CD14-positive monocyte (primary cell): ENCODE results near the gene ANKRD27. TPM values are rescaled to one million over a fixed set of nuclear protein-coding genes. Genes with fewer than 3 reads are reported as not detected.

Experiments
- DNase-seq, 3 donors: peaks; one replicate each; pipeline ENCODE4 v3.0.0-alpha.2; 2011 to 2022
- H2AFZ ChIP-seq: 2 replicates; pipeline ENCODE4 v1.6.0; 2012; ENCODE audit warnings: mild to moderate bottlenecking, low read depth, low read length, inconsistent platforms; ENCODE audit not compliant: insufficient read depth, poor library complexity, severe bottlenecking
- H3K27ac ChIP-seq, 2 donors: 1 replicate in 1 of 2; 2 replicates in 1 of 2; pipeline ENCODE4 v1.5.1; 2012 to 2013; ENCODE audit warnings: low read length in 2 of 2, control low read depth in 1 of 2, inconsistent platforms in 1 of 2, low read depth in 1 of 2, mild to moderate bottlenecking in 1 of 2
- H3K27me3 ChIP-seq, 2 donors: one replicate each; pipeline versions ENCODE4 v1.6.0 to v1.6.1; 2011 to 2013; ENCODE audit warnings: low read length in 2 of 2; ENCODE audit not compliant: control insufficient read depth in 2 of 2, insufficient read depth in 2 of 2
- H3K36me3 ChIP-seq, 2 donors: replicated peaks in 1 of 2; 1 replicate in 1 of 2; 2 replicates in 1 of 2; pipeline versions ENCODE4 v1.5.1 to v1.6.1; 2012 to 2013; ENCODE audit warnings: low read length in 2 of 2, control low read depth in 1 of 2, inconsistent platforms in 1 of 2, mild to moderate bottlenecking in 1 of 2; ENCODE audit not compliant: insufficient read depth in 2 of 2, control insufficient read depth in 1 of 2
- H3K4me1 ChIP-seq, 2 donors: 1 replicate in 1 of 2; 2 replicates in 1 of 2; pipeline versions ENCODE4 v1.5.1 to v1.6.1; 2012 to 2013; ENCODE audit warnings: low read length in 2 of 2, control low read depth in 1 of 2, inconsistent platforms in 1 of 2, mild to moderate bottlenecking in 1 of 2, moderate library complexity in 1 of 2; ENCODE audit not compliant: insufficient read depth in 2 of 2, control insufficient read depth in 1 of 2
- H3K4me2 ChIP-seq: replicated peaks from 2 replicates; pipeline ENCODE3; 2012; ENCODE audit warnings: low read length, moderate library complexity, mild to moderate bottlenecking; ENCODE audit not compliant: poor library complexity, severe bottlenecking; ENCODE audit errors: extremely low read depth
- H3K4me3 ChIP-seq, 3 experiments: fragments of 200-600 bp in 1 of 3; sonication (generic) in 1 of 3; replicated peaks in 1 of 3; 1 replicate in 2 of 3; 2 replicates in 1 of 3; pipeline ENCODE4 v1.5.1; 2011 to 2013; ENCODE audit warnings: low read length in 3 of 3, mild to moderate bottlenecking in 3 of 3, control low read depth in 2 of 3, low read depth in 2 of 3, inconsistent platforms in 1 of 3, moderate library complexity in 1 of 3
- H3K79me2 ChIP-seq: 2 replicates; pipeline ENCODE4 v1.6.0; 2012; ENCODE audit warnings: mild to moderate bottlenecking, control low read depth, inconsistent platforms, low read length, moderate library complexity; ENCODE audit not compliant: insufficient read depth
- H3K9ac ChIP-seq: 2 replicates; pipeline ENCODE4 v1.6.0; 2017; ENCODE audit warnings: low read length, mild to moderate bottlenecking; ENCODE audit not compliant: insufficient read depth, poor library complexity, severe bottlenecking
- H3K9me3 ChIP-seq, 2 donors: replicated peaks in 1 of 2; 1 replicate in 1 of 2; 2 replicates in 1 of 2; pipeline versions ENCODE4 v1.5.1 to v1.6.1; 2012 to 2013; ENCODE audit warnings: low read length in 2 of 2, control low read depth in 1 of 2; ENCODE audit not compliant: control insufficient read depth in 1 of 2, insufficient read depth in 1 of 2
- H4K20me1 ChIP-seq: 2 replicates; pipeline ENCODE4 v1.6.0; 2012; ENCODE audit warnings: mild to moderate bottlenecking, low read length, control low read depth, moderate library complexity; ENCODE audit not compliant: insufficient read depth
- H3K27ac Mint-ChIP-seq, 7 donors: one replicate each; pipeline ENCODE4 v1.8.0; 2020; ENCODE audit warnings: mild to moderate bottlenecking in 7 of 7, mixed read lengths in 7 of 7, moderate library complexity in 6 of 7, inconsistent platforms in 2 of 7
- H3K27me3 Mint-ChIP-seq, 3 donors: one replicate each; pipeline ENCODE4 v1.8.0; 2021 to 2022; ENCODE audit warnings: low read depth in 3 of 3, mild to moderate bottlenecking in 3 of 3, mixed read lengths in 3 of 3, moderate library complexity in 3 of 3, inconsistent platforms in 1 of 3
- H3K36me3 Mint-ChIP-seq, 2 donors: one replicate each; pipeline ENCODE4 v1.8.0; 2020; ENCODE audit warnings: mixed read lengths in 2 of 2, inconsistent platforms in 1 of 2, mild to moderate bottlenecking in 1 of 2
- H3K4me1 Mint-ChIP-seq: one replicate; pipeline ENCODE4 v1.8.0; 2020; ENCODE audit warnings: mild to moderate bottlenecking, mixed read lengths
- H3K4me3 Mint-ChIP-seq, 2 donors: one replicate each; pipeline ENCODE4 v1.8.0; 2020; ENCODE audit warnings: mild to moderate bottlenecking in 2 of 2, mixed read lengths in 2 of 2, moderate library complexity in 1 of 2
- H3K9me3 Mint-ChIP-seq, 7 donors: one replicate each; pipeline ENCODE4 v1.8.0; 2020 to 2022; ENCODE audit warnings: mixed read lengths in 7 of 7, mild to moderate bottlenecking in 6 of 7, moderate library complexity in 6 of 7, inconsistent platforms in 2 of 7
- WGBS: methylation state at CpG from one replicate; pipeline ENCODE4 v1.1.5; 2013; ENCODE audit warnings: missing lambda C conversion rate; ENCODE audit not compliant: insufficient coverage; 5-methylcytosine and 5-hydroxymethylcytosine counted together
- intact Hi-C, 2 donors: fragments of 100-400 bp; cut with micrococcal nuclease; formaldehyde crosslinking; loops; one replicate each; pipeline versions ENCODE4 v1.15.0 to v1.15.1; 2023
- polyA minus RNA-seq: library from RNA; depleted of rRNA, polyadenylated mRNA; stranded (reverse); fragments of >200 nt; gene quantifications from 2 replicates; pipeline ENCODE4 v1.2.3, GENCODE V29; 2012
- polyA plus RNA-seq, 3 donors: library from polyadenylated mRNA; depleted of rRNA in 1 of 3; unstranded in 2 of 3; stranded (reverse) in 1 of 3; fragments of 300-500 nt in 2 of 3; fragments of >200 nt in 1 of 3; fragmentation: Illumina TruSeq in 2 of 3; gene quantifications; 1 replicate in 2 of 3; 2 replicates in 1 of 3; pipeline ENCODE4 v1.2.3, GENCODE V29; 2012 to 2021
- total RNA-seq, 12 experiments: library from RNA in 1 of 12; stranded (reverse) in 1 of 12; fragments of 120-200 nt in 1 of 12; gene quantifications; one replicate each; pipeline ENCODE4 v1.2.4 and lab custom pipeline; 2013 to 2026; ENCODE audit warnings: mixed read lengths in 6 of 12, inconsistent platforms in 1 of 12
- TF ChIP-seq, protein P1 (sequence below): fragments of 200-600 bp; IDR thresholded peaks from one replicate; pipeline ENCODE4 v1.8.0; 2022; ENCODE audit warnings: antibody characterized with exemption, mild to moderate bottlenecking

ANKRD27 gene
- total RNA-seq (2013), result 22.0 TPM
- polyA plus RNA-seq, result 10 to 100 TPM in 2 of 3 donors, 1 to 10 TPM in 1; 8.7 to 17.5 (median 14.5) TPM
- 23.8 and 36.5 TPM in 2 replicates for polyA minus RNA-seq
- 22.2 to 44.3 (median 33.0) reads per million in 11 experiments for total RNA-seq (lab: John Stamatoyannopoulos, UW)

DNA sequence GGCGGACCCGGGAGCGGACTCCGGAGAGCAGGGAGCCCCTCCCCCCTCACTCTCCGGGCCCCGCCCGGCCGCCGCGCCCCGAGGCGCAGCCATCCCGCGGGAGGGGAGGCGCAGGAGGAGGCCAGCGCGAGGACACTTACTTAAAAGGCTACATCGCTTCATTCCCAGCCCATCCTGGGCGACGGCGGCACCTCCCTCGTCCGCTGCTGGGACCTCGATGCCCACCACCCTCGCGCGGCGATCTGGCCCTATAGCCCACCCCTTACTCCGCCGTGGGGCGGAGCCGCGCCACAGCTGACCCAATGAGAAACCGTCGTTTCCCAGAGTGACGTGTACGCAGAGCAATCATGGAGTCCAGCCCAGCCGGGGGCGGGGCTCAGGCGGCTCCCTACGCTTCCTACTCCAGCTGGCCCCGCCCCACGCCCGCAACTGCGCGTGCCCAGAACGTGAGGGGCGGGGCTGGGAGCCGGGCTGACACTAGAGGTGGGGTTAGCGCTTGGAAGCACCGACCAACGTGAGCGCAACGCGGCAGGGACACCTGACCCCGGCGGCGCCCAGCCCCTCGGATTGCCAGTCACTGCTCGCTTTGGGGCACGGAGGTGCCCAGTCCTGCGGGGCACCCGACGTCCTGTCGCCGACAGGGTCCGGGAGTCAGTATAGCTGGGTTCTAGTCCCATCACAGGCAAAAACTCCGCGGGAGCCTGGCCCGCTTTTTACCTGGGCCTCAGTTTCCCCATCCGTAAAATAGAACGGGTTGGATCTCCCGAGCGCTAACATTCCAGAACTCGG, at the start of gene ANKRD27:
Gene ANKRD27 (minus strand): TSS at position 250 of the 789 bp plus-strand sequence. CDS start 16,165 bp downstream, outside the sequence.
- H3K4me1 ChIP-seq, result peaks cover 39 to 53% of the 10 kb centered on the region in 2 donors
- H2AFZ ChIP-seq, result peak within 1 kb of the TSS; percentile 94
- H3K27me3 ChIP-seq, result peaks cover 21 to 29% of the 10 kb centered on the region in 2 donors
- peaks cover 44% of the 10 kb centered on the region for H3K4me1 Mint-ChIP-seq
- H4K20me1 ChIP-seq, result peaks cover 42% of the 10 kb centered on the region
- peak within 1 kb of the TSS; percentile 50 to 82 for H3K27ac ChIP-seq
- H3K79me2 ChIP-seq, result peaks cover 46% of the 10 kb centered on the region
- peak within 1 kb of the TSS; percentile 76 to 95 (median 87) for H3K4me3 ChIP-seq
- peak; percentile 97 to 100 (median 98) for DNase-seq
- H3K36me3 Mint-ChIP-seq, result peaks cover 7 to 12% of the 10 kb centered on the region in 2 donors
- peaks cover 0 to 6% of the 10 kb centered on the region in 2 donors for H3K9me3 ChIP-seq
- peak within 1 kb of the TSS; percentile 94 for H3K4me2 ChIP-seq
- no peaks in the 10 kb centered on the region for H3K36me3 ChIP-seq
- peak within 1 kb of the TSS; percentile 91 to 97 for H3K4me3 Mint-ChIP-seq
- intact Hi-C loops, result loop anchor here (2.0 to 10.0 kb wide), 2 partner anchors 16 to 270 kb away; partner anchors contain the start of genes DPY19L3 (in 2 of the 2) and NUDT19 (in 1 of the 2)
- peak within 1 kb of the TSS in 5 of 7 donors; percentile 6 to 80 (median 71) for H3K27ac Mint-ChIP-seq
- peaks cover 33 to 43% (median 35%) of the 10 kb centered on the region in 3 donors for H3K27me3 Mint-ChIP-seq
- WGBS, result 0% methylated on average over 67 of the region's 75 CpGs
- TF ChIP-seq, protein P1, sequence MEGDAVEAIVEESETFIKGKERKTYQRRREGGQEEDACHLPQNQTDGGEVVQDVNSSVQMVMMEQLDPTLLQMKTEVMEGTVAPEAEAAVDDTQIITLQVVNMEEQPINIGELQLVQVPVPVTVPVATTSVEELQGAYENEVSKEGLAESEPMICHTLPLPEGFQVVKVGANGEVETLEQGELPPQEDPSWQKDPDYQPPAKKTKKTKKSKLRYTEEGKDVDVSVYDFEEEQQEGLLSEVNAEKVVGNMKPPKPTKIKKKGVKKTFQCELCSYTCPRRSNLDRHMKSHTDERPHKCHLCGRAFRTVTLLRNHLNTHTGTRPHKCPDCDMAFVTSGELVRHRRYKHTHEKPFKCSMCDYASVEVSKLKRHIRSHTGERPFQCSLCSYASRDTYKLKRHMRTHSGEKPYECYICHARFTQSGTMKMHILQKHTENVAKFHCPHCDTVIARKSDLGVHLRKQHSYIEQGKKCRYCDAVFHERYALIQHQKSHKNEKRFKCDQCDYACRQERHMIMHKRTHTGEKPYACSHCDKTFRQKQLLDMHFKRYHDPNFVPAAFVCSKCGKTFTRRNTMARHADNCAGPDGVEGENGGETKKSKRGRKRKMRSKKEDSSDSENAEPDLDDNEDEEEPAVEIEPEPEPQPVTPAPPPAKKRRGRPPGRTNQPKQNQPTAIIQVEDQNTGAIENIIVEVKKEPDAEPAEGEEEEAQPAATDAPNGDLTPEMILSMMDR, result no peak
- H3K9ac ChIP-seq, result peak within 1 kb of the TSS; percentile 75
- peaks cover 0 to 9% (median 0%) of the 10 kb centered on the region in 7 donors for H3K9me3 Mint-ChIP-seq

DNA sequence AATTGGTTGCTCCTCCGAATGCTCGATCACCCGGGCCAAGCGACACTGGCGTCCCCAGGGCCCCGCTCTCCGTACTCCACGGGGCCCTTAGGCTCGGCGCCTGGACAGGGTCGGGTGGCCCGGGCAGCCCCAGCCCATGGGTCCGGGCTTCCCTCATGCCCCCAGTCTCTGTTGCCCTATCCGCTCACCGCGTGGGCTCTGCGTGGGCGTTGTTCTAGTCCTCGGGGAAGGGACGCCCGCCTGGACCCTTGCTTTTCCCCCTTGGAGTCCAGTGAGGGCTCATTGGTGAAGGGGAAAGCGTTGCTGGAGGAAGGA, 45.9 kb upstream of the ANKRD27 start:
- Histone ChIP-seq H3K4me3 (no peak overlapping the region), H3K9me3 (peaks cover 5 to 9% of the 10 kb centered on the region in 2 donors), H3K4me1 (no peaks in the 10 kb centered on the region), H2AFZ (no peak overlapping the region), H3K36me3 (peaks cover 0 to 8% of the 10 kb centered on the region in 2 donors), H3K4me2 (no peak overlapping the region), H3K9ac (no peak overlapping the region), H3K27ac (no peak overlapping the region), H3K79me2 (no peaks in the 10 kb centered on the region), H3K27me3 (no peaks in the 10 kb centered on the region), H4K20me1 (no peaks in the 10 kb centered on the region)
- 98% methylated on average over 21 of the region's 22 CpGs for WGBS
- H3K36me3 Mint-ChIP-seq, result peaks cover 7 to 11% of the 10 kb centered on the region in 2 donors
- peaks cover 0 to 16% (median 3%) of the 10 kb centered on the region in 7 donors for H3K9me3 Mint-ChIP-seq
- intact Hi-C loops, result no loop called here
- H3K4me1 Mint-ChIP-seq, result no peaks in the 10 kb centered on the region
- no peak overlapping the region for H3K27ac Mint-ChIP-seq
- no peak for DNase-seq
- TF ChIP-seq, protein P1, result no peak
- H3K4me3 Mint-ChIP-seq, result no peak overlapping the region
- peaks cover 0 to 4% (median 0%) of the 10 kb centered on the region in 3 donors for H3K27me3 Mint-ChIP-seq
